ENCODE data around the gene AOAH.

Gene AOAH

DNA sequence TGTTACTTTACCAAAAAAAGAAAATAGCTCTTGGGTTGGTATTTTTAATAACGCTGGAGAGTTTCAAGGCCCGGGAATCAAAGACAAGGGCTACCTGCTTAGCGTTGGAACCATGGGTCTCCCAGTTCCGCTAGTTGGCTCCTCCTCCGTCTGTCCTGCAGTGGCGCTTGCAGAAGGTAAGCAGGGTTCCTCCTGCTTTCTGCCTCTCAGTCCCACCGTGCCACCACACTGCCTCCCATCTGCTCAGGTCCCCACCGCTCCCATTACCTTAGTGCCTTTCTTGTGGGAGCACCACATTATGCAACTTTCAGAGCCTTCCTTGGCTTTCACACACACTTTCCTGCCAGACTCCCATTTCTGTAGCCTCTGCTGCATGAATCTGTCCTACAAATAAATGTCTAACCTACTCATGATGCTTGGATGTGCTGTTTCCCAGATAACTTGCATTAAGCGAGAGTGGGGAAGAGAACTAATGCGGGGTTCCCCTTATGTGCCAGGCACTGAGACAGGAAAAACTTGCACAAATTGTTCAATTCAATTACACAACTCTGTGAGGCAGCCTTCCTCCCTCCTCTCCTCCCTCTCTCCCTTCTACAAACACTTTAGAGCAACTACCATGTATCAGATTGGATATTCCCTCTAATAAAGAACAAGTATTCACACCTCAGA lies 124.5 kb downstream of the AOAH start:
- DNase-seq: no peak

- no peak for DNase-seq
Measured at GRCh38 chr7:36598054-36598674, 126.1 kb downstream of the AOAH start.

GRCh38 chr7:36597090-36597773 lies 127.1 kb downstream of the AOAH start:
- no peak for DNase-seq

DNA sequence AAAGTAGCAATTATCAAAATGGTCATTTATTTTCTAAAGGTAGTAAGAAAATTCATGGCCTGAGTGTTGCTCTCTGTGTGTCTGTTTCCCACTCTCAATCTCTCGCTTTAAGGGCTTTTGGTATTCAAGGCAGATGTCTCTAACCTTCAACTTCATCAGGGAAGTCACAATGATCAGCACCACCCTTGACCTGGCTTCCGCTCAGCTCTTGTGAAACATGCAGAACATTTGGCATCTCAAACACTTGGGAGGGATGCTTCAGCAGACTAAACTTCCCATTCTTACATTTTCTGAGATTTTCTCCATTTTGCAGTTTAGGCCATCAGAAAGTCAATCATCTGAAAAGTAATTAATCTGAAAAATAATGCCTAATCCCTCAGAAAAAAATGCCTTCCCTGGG lies 129.8 kb downstream of the AOAH start:
- no peak for DNase-seq

GRCh38 chr7:36591636-36592035 lies 132.7 kb downstream of the AOAH start:
- DNase-seq: no peak

GRCh38 chr7:36589391-36589790 lies 134.9 kb downstream of the AOAH start:
- no peak for DNase-seq

- DNase-seq: no peak
Measured at GRCh38 chr7:36583318-36583717, 141.0 kb downstream of the AOAH start.

DNA sequence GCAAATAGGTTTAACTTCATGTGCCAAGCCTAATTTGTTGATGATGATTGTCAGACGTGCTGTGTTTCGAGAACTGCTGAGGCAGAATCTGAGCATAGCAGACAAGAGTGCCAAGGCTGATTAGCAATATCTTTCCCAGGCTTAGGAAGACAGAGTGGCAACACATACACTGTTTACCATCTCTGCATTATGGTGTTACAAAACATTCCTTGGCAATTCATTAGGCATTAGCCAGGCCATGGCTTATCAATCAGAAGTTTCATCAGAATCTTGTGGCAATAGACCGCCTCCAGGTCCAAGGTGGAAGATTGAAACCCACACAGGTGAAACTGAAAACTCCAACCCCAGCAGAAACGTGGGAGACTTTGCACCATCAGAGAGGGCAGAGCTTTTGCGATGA lies 148.5 kb downstream of the AOAH start:
- no peak for DNase-seq

DNA sequence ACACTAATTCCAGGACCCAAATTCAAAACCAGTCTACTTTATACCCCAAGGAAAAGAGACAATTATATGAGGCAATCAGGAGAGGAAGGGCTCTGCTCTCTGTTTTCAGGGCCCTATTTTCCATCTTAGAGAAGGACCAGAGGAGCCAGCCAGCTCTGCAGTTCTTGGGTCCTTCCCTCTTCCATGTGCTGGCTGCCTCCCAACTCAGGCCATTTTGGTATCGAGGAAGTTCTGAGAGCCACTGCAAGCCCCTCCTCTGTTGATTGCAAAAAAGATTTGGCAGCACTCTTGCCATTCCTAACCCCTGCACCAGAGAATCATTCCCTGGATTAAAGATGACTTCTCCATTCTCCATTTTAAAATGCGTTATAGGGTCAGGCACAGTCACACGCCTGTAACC lies 151.2 kb downstream of the AOAH start:
- DNase-seq: no peak

GRCh38 chr7:36571190-36571560 lies 153.1 kb downstream of the AOAH start:
- DNase-seq: no peak

- DNase-seq: no peak
Measured at GRCh38 chr7:36570528-36571189, 153.6 kb downstream of the AOAH start.

DNA sequence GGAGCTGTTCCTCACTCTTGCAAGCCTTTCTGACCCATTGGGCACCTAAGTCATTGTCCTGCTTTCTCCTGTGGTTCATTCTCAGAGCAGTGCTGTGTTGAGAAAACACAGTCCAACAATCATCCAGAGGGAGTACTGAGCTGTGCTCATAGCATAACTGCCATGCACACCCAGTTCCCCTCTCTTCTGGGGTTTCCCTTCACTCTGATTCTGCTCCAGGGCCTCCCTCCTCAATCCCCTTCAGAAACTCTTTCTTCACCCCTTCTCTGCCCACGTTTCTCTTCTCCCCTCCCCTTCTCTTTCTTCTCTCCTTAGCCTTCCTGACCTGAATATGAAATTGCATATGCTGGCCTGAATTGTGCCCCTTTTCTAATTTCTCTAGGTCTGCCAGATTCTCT lies 155.8 kb downstream of the AOAH start:
- no peak for DNase-seq

DNA sequence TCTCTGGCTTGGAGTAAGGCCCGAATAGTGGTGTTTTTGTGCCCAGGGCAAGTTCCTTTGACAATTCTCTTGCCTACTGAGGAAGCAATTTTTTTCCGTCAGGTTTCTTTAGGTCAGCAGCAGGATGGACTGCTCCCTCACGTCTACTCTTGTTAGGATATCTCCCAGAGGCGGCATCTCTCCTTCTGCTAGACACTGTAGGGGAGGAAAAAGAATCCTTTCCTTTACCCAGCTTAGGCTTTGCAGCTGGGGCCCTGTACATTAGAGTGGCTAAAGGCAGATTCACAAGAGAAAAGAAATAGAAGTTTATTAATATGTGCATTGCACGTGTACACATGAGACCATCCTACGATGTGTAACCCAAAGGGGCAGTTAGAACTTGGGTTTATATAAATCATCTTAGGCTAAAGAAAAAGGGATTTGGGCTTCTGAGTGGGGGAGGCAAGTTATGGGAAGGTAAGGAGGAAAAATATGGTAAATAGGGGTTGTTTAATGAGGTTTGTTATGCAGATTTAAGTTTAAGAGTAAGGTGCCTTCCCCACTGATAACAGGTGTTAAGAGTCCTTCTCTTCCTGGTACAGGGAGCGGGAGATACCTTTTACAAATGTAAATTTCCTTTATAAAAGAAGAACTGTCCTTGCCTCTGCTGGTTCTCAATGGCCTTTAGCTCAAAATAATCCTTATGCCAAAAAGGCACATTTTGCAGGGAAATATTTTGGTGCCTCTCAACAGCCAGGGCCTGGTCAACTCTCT lies 156.4 kb downstream of the AOAH start:
- DNase-seq: no peak

DNA sequence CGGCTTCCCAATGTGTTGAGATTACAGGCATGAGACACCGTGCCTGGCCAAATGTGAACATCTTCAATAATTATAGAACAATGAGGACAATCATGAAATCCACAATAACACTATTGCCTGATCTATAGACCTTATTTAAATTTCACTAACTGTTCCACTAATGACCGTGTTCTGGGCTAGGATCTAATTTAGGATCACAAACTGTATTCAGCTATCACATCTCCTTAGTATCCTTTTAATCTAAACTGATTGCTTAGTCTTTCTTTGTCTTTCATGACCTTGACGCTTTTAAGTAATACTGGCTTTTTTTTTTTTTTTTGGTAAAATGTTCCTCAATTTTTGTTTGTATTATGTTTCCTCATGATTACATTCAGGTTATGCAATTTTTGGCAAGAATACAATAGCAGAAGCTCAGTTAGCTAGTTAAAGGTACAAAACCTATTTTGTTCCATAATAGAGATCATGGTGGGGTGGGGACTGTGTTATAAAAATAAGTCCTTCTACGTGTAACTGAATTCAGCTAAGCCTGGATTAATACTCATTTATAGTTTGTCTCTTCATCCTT lies 158.4 kb downstream of the AOAH start:
- DNase-seq: no peak

DNA sequence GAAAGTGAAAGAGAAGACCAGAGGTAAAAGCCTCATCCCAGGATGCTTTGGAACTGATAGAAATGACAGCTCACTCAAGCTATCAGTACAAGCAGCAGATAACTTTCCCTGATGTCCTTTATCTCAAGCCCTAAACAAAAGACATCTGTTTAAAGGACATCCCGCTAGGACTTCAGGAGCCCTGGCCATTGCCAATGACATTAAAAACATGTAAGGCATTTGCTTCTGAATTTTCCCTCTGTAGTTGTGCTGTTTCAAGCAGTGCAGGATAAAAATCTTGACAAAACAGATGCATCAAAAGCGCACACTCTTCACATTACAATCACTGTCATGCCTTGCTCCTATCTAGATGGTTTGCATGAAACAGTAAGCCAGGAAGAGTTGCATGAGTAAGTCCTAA lies 159.8 kb downstream of the AOAH start:
- DNase-seq: no peak

DNA sequence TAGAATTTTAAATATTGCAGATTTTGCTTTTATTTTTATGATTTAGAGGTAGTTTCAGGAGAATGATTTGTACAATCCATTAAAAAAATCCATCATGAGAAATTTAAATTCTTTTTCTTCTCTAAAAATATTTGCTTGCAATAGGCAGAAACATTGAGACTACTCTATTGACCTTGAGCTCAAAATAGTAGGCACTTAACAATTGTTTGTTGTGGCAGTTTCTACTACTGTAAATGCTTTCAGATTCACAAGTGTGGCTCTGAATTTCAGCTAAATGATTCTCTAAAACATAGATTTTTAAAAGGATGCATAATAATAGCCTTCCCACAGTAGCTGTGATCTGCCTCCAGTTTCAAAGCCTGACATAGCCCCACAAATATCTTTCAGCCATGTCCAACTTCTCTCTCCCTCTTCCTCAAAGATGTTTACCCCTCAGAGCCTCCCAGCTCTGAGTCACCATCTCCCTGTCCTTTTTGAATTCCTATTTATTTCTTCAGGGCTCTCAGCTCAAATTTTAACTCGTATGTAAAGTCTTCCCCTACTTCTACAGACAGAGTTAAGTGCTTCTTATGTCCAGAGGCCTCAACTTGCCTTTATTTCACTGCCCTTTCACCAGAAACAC lies 160.5 kb downstream of the AOAH start:
- DNase-seq: no peak

DNA sequence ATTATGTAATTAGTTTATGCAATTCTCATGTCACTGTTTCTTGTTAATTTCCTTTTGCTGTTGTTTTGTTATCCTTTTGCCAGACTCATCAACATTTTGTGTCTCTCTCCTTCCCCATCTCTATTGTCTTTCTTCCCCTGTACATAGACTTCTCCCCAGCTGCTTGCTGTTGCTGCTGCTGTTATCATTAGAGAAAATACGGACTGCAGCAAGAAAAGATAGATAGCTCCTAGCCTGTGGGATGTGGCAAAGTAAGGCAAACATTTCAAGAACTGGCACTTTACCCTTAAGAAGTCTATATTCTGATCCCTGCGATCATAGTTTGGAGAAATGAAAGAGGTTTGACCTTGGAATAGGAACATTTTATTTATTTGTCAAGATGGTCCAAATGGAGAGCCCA lies 162.2 kb downstream of the AOAH start:
- no peak for DNase-seq

DNA sequence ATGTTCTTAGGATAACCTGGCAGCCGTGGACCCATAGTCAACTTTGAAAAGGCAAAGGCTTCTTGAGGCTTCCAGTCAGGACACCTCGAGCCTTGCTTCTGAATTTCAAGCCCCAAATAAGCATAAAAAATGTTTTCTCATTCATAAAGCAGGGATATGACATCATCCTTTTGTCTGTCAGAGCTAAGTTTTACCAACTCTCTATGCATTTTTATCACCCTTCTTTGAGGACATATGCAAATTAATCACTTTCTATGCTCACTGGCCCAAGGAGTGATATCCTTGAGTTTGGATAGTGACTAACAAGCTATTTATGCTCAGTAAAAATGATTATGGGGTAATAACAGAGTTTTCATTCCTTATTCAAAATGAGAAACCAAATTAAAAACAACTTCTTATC lies 175.3 kb downstream of the AOAH start:
- DNase-seq: no peak

DNA sequence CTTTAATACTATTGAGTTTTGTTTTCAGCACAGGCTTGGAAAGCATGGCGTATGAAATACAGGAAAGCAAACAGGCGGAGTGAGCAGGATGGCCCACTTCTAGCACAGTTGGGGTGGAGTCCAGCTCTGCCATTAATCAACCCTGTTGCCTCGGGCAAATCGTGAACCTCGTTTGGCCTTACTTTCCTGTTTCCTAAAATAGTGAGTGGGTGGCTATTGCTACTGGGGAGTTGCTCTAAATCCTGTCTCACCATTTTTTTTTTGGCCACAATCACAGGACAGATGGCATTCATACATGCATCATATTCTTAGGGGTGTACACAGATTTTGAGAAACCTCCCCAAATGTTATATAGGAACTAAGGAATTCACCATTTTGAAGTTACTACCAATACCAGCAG lies 176.9 kb downstream of the AOAH start:
- no peak for DNase-seq

DNA sequence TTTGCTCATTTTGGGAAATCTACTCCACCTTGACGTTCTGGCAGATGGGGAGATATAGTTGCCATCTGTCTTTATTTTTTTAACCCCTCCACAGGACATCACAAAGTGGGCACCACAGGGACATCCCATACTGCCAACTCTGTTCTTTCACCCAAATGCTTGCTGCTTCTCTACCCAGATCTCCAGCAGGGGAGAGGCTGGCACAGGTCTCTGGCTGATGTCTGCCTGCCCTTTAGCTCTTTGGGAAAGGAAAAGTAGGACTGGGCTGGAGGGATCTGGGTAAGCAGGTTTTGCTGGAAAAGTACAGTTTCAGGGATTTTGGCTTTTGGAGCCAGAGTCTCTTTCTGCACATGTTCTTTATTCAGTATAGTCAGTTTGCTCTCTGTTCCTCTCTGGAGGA lies 178.0 kb downstream of the AOAH start:
- DNase-seq: peak in 1 of 2 donors; percentile 6

DNA sequence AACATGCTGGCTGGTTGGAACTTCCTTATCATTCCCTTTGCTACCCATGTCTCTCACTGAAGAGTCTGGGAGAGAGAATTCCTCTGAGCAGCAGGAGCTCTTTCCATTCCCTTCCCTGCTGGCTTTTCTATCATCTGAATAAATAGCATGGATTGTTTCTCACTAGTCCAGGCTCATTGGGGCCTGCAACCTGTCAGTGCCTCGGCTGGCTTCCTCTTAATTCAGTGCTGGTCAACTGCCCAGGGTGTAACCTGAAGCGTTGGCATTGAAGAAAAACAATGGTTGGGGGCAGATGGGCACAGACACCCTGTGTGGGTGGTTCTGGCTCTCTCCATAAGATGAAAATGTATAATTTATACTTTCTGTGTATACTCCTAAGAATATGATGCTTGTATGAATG lies 179.0 kb downstream of the AOAH start:
- DNase-seq: no peak

- DNase-seq: no peak
Measured at GRCh38 chr7:36538126-36538525, 186.2 kb downstream of the AOAH start.
